ENCODE results near the gene DOCK1. TPM values are rescaled to one million over a fixed set of nuclear protein-coding genes. Genes with fewer than 3 reads are reported as not detected.

The DOCK1 gene
- total and polyA plus RNA-seq, 4 donors, result 10.9 to 82.6 (median 43.3) TPM

DNA sequence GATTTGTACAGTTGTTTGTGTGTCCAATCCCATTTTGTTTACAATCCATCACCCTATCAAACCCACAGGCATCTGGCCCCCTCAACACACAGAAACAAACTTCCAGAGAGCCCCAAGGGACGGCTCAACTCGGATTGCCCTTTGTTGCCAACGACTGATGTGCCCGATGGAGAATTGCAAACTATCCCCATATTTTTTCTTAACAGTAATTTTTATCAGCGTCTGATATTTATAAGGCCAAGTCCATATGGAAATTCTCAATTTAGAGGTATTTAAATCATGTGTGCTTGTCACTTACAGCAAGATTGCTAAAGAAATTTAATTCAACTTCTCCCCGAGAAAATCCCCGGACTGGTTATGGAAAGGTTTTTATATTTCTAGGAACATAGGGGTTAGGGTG is 530.0 kb downstream of the DOCK1 start:
- 58 to 60% methylated on average over 7 of the region's 7 CpGs for WGBS, 2 donors
- Histone ChIP-seq H3K4me3 (ENCODE audit: low read length in 2 of 2) (no peak overlapping the region), H3K27me3 (ENCODE audit: control insufficient read depth in 1 of 2, insufficient read depth in 2 of 2, low read length in 1 of 2) (no peaks in the 10 kb centered on the region), H3K27ac (ENCODE audit: low read depth in 1 of 2, low read length in 2 of 2) (no peak overlapping the region), H3K36me3 (ENCODE audit: control insufficient read depth in 1 of 2, insufficient read depth in 2 of 2, low read length in 1 of 2) (peaks cover 0 to 7% of the 10 kb centered on the region in 2 donors), H3K4me1 (ENCODE audit: control insufficient read depth in 1 of 2, insufficient read depth in 2 of 2, low read length in 2 of 2) (no peaks in the 10 kb centered on the region), H3K9me3 (ENCODE audit: control insufficient read depth, low read length) (no peaks in the 10 kb centered on the region)
- intact Hi-C loops (cut with DNase I), result no loop called here
- ATAC-seq (ENCODE audit: low FRiP score) (no peak), DNase-seq (peak in 1 of 2 donors; percentile 25)

DNA sequence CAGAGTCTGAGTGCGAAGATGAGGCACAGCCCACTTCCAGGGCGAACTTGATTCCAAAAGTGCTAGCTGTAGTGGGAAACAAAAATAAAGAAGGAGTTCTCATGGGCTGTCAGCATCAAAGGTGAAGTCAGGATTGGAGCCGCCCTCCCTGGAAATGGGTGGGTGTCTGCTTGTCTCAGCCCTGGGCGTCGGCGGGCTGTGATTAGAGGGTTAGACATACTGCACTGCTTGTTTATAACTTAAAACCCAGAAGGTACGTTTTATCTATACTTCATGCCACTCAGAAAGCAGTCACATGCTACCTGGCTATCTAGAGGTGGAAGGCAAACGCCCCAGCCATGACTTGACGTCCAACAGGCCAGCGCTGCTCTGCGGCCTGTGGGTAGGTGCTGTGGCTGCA is 535.1 kb downstream of the DOCK1 start:
- DNase-seq, result no peak
- no peak overlapping the region for H3K27ac ChIP-seq (ENCODE audit: low read depth in 1 of 2, low read length in 2 of 2)
- no peak overlapping the region for H3K4me3 ChIP-seq (ENCODE audit: low read length in 2 of 2)
- intact Hi-C loops (cut with DNase I), result no loop called here
- H3K27me3 ChIP-seq (ENCODE audit: control insufficient read depth in 1 of 2, insufficient read depth in 2 of 2, low read length in 1 of 2), result no peaks in the 10 kb centered on the region
- WGBS, 2 donors, result 92 to 95% methylated on average over 11 of the region's 11 CpGs
- no peak for ATAC-seq (ENCODE audit: low FRiP score)
- no peaks in the 10 kb centered on the region for H3K4me1 ChIP-seq (ENCODE audit: control insufficient read depth in 1 of 2, insufficient read depth in 2 of 2, low read length in 2 of 2)
- no peaks in the 10 kb centered on the region for H3K9me3 ChIP-seq (ENCODE audit: control insufficient read depth, low read length)
- peaks cover 0 to 9% of the 10 kb centered on the region in 2 donors for H3K36me3 ChIP-seq (ENCODE audit: control insufficient read depth in 1 of 2, insufficient read depth in 2 of 2, low read length in 1 of 2)

DNA sequence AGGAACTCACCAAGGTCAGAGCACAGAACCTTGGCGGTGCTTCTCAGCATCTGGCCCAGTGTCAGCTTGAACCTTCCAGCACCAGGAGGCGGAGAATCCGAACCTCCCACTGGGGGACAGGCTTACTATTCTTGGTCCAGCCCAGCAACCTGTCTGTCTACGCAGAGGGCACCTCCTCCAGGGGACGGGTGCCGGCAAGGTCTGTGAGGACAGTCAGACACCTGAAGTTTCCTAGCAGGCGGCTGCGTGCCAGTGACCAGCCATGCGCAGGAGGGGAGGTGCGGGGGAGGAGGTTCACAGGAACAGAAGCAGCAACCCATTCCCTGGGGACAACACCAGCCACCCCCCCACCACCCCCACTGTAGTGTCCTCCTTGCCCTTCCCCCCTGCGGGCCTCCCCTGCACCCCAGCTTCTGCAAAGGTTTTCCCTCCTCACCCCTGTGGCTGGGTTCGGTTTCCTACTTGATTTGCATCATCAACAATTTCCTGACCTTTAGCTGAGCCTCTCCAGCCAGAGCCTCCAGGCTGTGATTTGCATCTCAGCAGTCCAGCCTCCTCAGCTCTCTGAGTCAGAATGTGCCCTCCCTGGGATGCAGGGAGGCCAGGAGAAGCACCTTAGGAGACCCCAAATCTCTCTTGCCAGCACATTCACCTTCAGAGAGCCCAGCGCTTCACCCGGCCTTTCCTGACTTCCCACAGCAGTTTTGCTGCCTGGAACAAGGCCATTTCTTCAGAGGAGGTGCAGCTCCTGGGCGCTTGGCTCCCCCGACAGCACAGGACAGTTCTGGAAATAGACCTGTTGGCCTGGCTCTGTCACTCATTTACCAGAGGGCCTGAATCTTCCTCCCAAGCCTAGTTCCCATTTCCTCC is 536.4 kb downstream of the DOCK1 start:
- Histone ChIP-seq H3K9me3 (ENCODE audit: control insufficient read depth, low read length) (no peaks in the 10 kb centered on the region), H3K4me1 (ENCODE audit: control insufficient read depth in 1 of 2, insufficient read depth in 2 of 2, low read length in 2 of 2) (no peaks in the 10 kb centered on the region), H3K27me3 (ENCODE audit: control insufficient read depth in 1 of 2, insufficient read depth in 2 of 2, low read length in 1 of 2) (no peaks in the 10 kb centered on the region), H3K4me3 (ENCODE audit: low read length in 2 of 2) (no peak overlapping the region), H3K27ac (ENCODE audit: low read depth in 1 of 2, low read length in 2 of 2) (no peak overlapping the region), H3K36me3 (ENCODE audit: control insufficient read depth in 1 of 2, insufficient read depth in 2 of 2, low read length in 1 of 2) (peaks cover 0 to 9% of the 10 kb centered on the region in 2 donors)
- intact Hi-C loops (cut with DNase I), result no loop called here
- ATAC-seq (ENCODE audit: low FRiP score) (no peak), DNase-seq (no peak)
- 86% methylated on average over 16 of the region's 16 CpGs for WGBS, 2 donors

DNA sequence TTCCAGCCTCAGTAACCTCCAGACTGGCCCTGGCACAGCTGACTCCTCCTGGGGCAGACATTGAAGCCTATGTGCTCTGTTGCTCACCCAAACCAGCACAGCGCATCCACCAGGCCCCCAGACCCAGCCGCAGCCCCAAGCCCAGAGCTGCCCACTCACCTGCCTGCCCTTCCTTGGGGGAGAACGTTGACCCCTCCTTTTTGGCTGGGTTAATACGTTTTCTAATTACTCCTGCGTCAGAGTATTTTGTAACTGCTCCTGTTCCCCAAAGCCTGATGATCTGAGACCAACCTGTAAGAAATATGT is 536.9 kb downstream of the DOCK1 start:
- intact Hi-C loops (cut with DNase I), result no loop called here
- DNase-seq (no peak), ATAC-seq (ENCODE audit: low FRiP score) (no peak)
- H3K4me3 ChIP-seq (ENCODE audit: low read length in 2 of 2), result no peak overlapping the region
- peaks cover 0 to 9% of the 10 kb centered on the region in 2 donors for H3K36me3 ChIP-seq (ENCODE audit: control insufficient read depth in 1 of 2, insufficient read depth in 2 of 2, low read length in 1 of 2)
- no peaks in the 10 kb centered on the region for H3K9me3 ChIP-seq (ENCODE audit: control insufficient read depth, low read length)
- 89 to 92% methylated on average over 5 of the region's 5 CpGs for WGBS, 2 donors
- no peak overlapping the region for H3K27ac ChIP-seq (ENCODE audit: low read depth in 1 of 2, low read length in 2 of 2)
- H3K4me1 ChIP-seq (ENCODE audit: control insufficient read depth in 1 of 2, insufficient read depth in 2 of 2, low read length in 2 of 2), result no peaks in the 10 kb centered on the region
- no peaks in the 10 kb centered on the region for H3K27me3 ChIP-seq (ENCODE audit: control insufficient read depth in 1 of 2, insufficient read depth in 2 of 2, low read length in 1 of 2)

DNA sequence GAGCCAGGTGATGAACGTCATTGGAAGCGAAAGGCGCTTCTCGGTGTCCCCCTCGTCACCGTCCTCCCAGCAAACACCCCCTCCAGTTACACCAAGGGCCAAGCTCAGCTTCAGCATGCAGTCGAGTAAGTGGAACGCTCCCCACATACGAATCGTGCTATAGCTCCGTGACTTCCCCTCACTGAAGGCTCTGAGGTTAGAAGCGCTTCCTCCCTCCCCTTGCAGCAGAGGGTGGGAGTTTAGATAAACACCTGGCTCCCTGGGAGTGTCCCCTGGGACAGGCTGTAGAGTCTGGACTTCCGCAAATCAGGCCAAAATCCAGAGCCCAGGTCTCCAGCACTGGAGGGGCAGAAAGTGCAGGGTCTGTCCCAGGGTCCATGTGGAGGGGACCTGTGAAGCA is 538.9 kb downstream of the DOCK1 start:
- DNase-seq, result no peak
- intact Hi-C loops (cut with DNase I), result no loop called here
- no peaks in the 10 kb centered on the region for H3K4me1 ChIP-seq (ENCODE audit: control insufficient read depth in 1 of 2, insufficient read depth in 2 of 2, low read length in 2 of 2)

DNA sequence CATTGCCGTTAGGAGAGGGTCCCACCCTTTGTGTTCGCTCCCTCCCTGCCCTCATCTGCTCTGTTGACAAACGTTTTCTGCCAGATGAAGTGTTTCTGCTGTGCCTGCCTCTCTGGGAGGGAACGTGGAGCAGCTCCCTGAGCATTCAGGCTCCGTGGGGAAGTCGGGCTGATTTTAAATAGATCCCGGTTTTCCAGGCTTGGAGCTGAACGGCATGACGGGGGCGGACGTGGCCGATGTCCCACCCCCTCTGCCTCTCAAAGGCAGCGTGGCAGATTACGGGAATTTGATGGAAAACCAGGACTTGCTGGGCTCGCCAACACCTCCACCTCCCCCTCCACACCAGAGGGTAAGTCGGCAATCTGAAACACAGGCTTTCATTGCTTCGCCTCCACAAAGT is 542.0 kb downstream of the DOCK1 start:
- Histone ChIP-seq H3K4me3 (ENCODE audit: low read length in 2 of 2) (no peak overlapping the region), H3K9me3 (ENCODE audit: control insufficient read depth, low read length) (no peaks in the 10 kb centered on the region), H3K27me3 (ENCODE audit: control insufficient read depth in 1 of 2, insufficient read depth in 2 of 2, low read length in 1 of 2) (no peaks in the 10 kb centered on the region), H3K4me1 (ENCODE audit: control insufficient read depth in 1 of 2, insufficient read depth in 2 of 2, low read length in 2 of 2) (no peaks in the 10 kb centered on the region), H3K36me3 (ENCODE audit: control insufficient read depth in 1 of 2, insufficient read depth in 2 of 2, low read length in 1 of 2) (peaks cover 6% of the 10 kb centered on the region in 2 donors), H3K27ac (ENCODE audit: low read depth in 1 of 2, low read length in 2 of 2) (no peak overlapping the region)
- 84 to 90% methylated on average over 17 of the region's 17 CpGs for WGBS, 2 donors
- DNase-seq (no peak), ATAC-seq (ENCODE audit: low FRiP score) (no peak)
- intact Hi-C loops (cut with DNase I), result no loop called here

More for the DNA sequence above, 538.9 kb downstream of the DOCK1 start:
- Histone ChIP-seq H3K9me3 (ENCODE audit: control insufficient read depth, low read length) (no peaks in the 10 kb centered on the region), H3K27ac (ENCODE audit: low read depth in 1 of 2, low read length in 2 of 2) (no peak overlapping the region), H3K27me3 (ENCODE audit: control insufficient read depth in 1 of 2, insufficient read depth in 2 of 2, low read length in 1 of 2) (no peaks in the 10 kb centered on the region), H3K4me3 (ENCODE audit: low read length in 2 of 2) (no peak overlapping the region), H3K36me3 (ENCODE audit: control insufficient read depth in 1 of 2, insufficient read depth in 2 of 2, low read length in 1 of 2) (peaks cover 4% of the 10 kb centered on the region in 2 donors)
- ATAC-seq (ENCODE audit: low FRiP score), result no peak
- 94 to 98% methylated on average over 13 of the region's 13 CpGs for WGBS, 2 donors

DNA sequence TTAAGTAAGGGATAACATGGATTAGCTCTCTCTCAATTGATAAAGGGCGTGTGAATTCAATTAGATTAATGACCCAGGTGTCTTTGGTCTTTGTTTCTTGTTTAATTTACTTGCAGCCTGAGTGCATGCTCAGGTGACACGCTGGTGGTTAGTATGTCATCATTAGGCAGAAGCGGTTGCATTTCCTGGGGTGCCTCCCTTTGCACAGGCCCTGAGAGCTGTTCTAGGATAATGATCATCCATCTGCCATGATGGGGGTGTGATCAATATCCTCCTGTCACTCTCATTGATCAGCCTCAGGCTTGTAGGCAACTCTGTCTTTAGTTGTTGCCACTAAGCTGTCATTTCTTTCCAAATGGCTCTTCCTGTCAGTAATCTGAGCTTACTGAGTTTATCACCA is 544.3 kb downstream of the DOCK1 start:
- Histone ChIP-seq H3K36me3 (ENCODE audit: control insufficient read depth in 1 of 2, insufficient read depth in 2 of 2, low read length in 1 of 2) (peaks cover 6 to 7% of the 10 kb centered on the region in 2 donors), H3K4me1 (ENCODE audit: control insufficient read depth in 1 of 2, insufficient read depth in 2 of 2, low read length in 2 of 2) (no peaks in the 10 kb centered on the region), H3K27ac (ENCODE audit: low read depth in 1 of 2, low read length in 2 of 2) (no peak overlapping the region), H3K4me3 (ENCODE audit: low read length in 2 of 2) (no peak overlapping the region), H3K27me3 (ENCODE audit: control insufficient read depth in 1 of 2, insufficient read depth in 2 of 2, low read length in 1 of 2) (no peaks in the 10 kb centered on the region), H3K9me3 (ENCODE audit: control insufficient read depth, low read length) (no peaks in the 10 kb centered on the region)
- WGBS, 2 donors, result 62 to 89% methylated on average over 3 of the region's 3 CpGs
- intact Hi-C loops (cut with DNase I), result no loop called here
- DNase-seq (no peak), ATAC-seq (ENCODE audit: low FRiP score) (no peak)

DNA sequence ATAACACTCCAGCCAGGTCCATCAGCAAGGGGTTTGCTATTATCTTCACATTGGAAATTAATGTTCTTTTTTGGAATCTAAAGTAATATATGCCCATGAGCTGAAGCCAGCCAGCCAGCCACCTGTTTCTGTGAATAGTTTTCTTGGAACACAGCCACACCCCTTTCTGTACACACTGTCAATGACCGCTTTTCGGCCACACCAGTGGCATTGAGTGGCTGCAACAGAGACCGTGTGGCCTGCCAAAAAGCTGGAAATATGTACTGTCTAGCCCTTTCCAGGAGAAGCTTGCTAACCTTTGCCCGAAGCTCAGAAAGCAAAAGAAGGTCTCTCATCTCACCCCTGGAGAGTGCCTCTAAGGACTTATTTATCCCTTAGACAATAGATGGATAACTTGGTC is 545.4 kb downstream of the DOCK1 start:
- peaks cover 6 to 7% of the 10 kb centered on the region in 2 donors for H3K36me3 ChIP-seq (ENCODE audit: control insufficient read depth in 1 of 2, insufficient read depth in 2 of 2, low read length in 1 of 2)
- no peak for DNase-seq
- H3K4me1 ChIP-seq (ENCODE audit: control insufficient read depth in 1 of 2, insufficient read depth in 2 of 2, low read length in 2 of 2), result no peaks in the 10 kb centered on the region
- no peak overlapping the region for H3K27ac ChIP-seq (ENCODE audit: low read depth in 1 of 2, low read length in 2 of 2)
- ATAC-seq (ENCODE audit: low FRiP score), result no peak
- intact Hi-C loops (cut with DNase I), result no loop called here
- WGBS, 2 donors, result 78 to 79% methylated on average over 4 of the region's 4 CpGs
- peaks cover 1% of the 10 kb centered on the region for H3K9me3 ChIP-seq (ENCODE audit: control insufficient read depth, low read length)
- H3K4me3 ChIP-seq (ENCODE audit: low read length in 2 of 2), result no peak overlapping the region
- no peaks in the 10 kb centered on the region for H3K27me3 ChIP-seq (ENCODE audit: control insufficient read depth in 1 of 2, insufficient read depth in 2 of 2, low read length in 1 of 2)

DNA sequence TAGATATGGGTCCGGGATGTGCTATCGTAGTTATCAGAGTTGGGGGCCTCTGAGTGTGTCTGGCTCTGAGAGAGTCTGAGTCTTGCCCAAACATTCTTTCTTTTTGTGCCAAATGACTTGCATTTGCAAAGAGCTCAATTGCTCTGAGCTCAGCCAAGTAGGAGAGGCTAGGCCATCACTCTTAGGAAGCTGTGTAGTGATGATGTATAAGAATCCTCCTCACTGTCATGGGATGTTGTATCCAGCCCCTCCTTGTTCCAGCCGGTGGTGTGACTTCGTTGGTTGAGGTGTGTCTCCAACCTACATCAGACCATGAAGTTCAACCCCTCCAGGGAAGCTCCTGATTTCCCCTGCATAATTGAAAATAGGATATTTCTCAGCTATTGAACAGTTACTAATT is 546.4 kb downstream of the DOCK1 start:
- H3K27ac ChIP-seq (ENCODE audit: low read depth in 1 of 2, low read length in 2 of 2), result no peak overlapping the region
- H3K4me3 ChIP-seq (ENCODE audit: low read length in 2 of 2), result no peak overlapping the region
- 92 to 93% methylated on average over 4 of the region's 4 CpGs for WGBS, 2 donors
- H3K27me3 ChIP-seq (ENCODE audit: control insufficient read depth in 1 of 2, insufficient read depth in 2 of 2, low read length in 1 of 2), result no peaks in the 10 kb centered on the region
- H3K36me3 ChIP-seq (ENCODE audit: control insufficient read depth in 1 of 2, insufficient read depth in 2 of 2, low read length in 1 of 2), result peaks cover 6 to 7% of the 10 kb centered on the region in 2 donors
- H3K9me3 ChIP-seq (ENCODE audit: control insufficient read depth, low read length), result peaks cover 1% of the 10 kb centered on the region
- intact Hi-C loops (cut with DNase I), result no loop called here
- H3K4me1 ChIP-seq (ENCODE audit: control insufficient read depth in 1 of 2, insufficient read depth in 2 of 2, low read length in 2 of 2), result no peaks in the 10 kb centered on the region
- DNase-seq (no peak), ATAC-seq (ENCODE audit: low FRiP score) (no peak)
